Endothelial cell of umbilical vein (primary cell): Measurements from ENCODE around the gene ECPAS. TPM values are rescaled to one million over a fixed set of nuclear protein-coding genes. Genes with fewer than 3 reads are reported as not detected.

ENCODE experiments used
- BruUV-seq: library from RNA; stranded (reverse); fragments of 400-500 nt; replicated peaks from 2 replicates; lab custom pipeline; 2021; lab: Mats Ljungman, UMichigan
- CTCF ChIA-PET: fragments of 300-600, 350-600 bp; sonication (Branson Sonifier 250); formaldehyde crosslinking; loops from one replicate; lab custom pipeline; 2021; ENCODE audit warnings: antibody characterized with exemption, inconsistent platforms; lab: Charles Lee
- POLR2A ChIA-PET: fragments of 300-600, 350-600 bp; sonication (Branson Sonifier 250); formaldehyde crosslinking; loops from one replicate; lab custom pipeline; 2021; ENCODE audit warnings: antibody characterized with exemption, inconsistent platforms; lab: Charles Lee
- DNase-seq: peaks from one replicate; pipeline ENCODE4 v3.0.0-alpha.2; 2011; ENCODE audit warnings: low read depth, low spot score
- FAIRE-seq: peaks from 2 replicates; lab custom pipeline; 2011; peaks lifted over from hg19 to GRCh38; lab: Jason Lieb, UNC
- H2AFZ ChIP-seq: 2 replicates; pipeline ENCODE4 v1.6.0; 2012; ENCODE audit warnings: low read depth, low read length, control low read depth, inconsistent platforms
- H3K27ac ChIP-seq: 2 replicates; pipeline ENCODE4 v1.5.1; 2011; ENCODE audit warnings: low read depth, mild to moderate bottlenecking, control low read depth, low read length, moderate library complexity; ENCODE audit not compliant: insufficient read depth
- H3K27me3 ChIP-seq, 2 experiments: 2 replicates each; pipeline versions ENCODE4 v1.6.0 to v1.6.1; 2011; ENCODE audit warnings: low read length in 2 of 2, mixed read lengths in 1 of 2; ENCODE audit not compliant: control insufficient read depth in 2 of 2, insufficient read depth in 2 of 2
- H3K36me3 ChIP-seq, 2 experiments: 2 replicates in 1 of 2; 3 replicates in 1 of 2; pipeline ENCODE4 v1.5.1; 2011; ENCODE audit warnings: low read length in 2 of 2, mild to moderate bottlenecking in 1 of 2, moderate library complexity in 1 of 2; ENCODE audit not compliant: control insufficient read depth in 2 of 2, insufficient read depth in 2 of 2; ENCODE audit errors: extremely low read depth in 1 of 2
- H3K4me1 ChIP-seq: 3 replicates; pipeline ENCODE4 v1.5.1; 2011; ENCODE audit warnings: mild to moderate bottlenecking, low read length; ENCODE audit not compliant: control insufficient read depth, insufficient read depth; ENCODE audit errors: extremely low read depth
- H3K4me2 ChIP-seq: 2 replicates; pipeline ENCODE4 v1.6.1; 2011; ENCODE audit warnings: low read length, control low read depth, mixed read lengths; ENCODE audit not compliant: insufficient read depth
- H3K4me3 ChIP-seq, 3 experiments: fragments of 200-600 bp in 1 of 3; sonication (generic), shearing (Covaris generic) in 1 of 3; replicated peaks in 1 of 3; 2 replicates each; pipeline ENCODE4 v1.5.1; 2011 to 2016; ENCODE audit warnings: control low read depth in 3 of 3, low read length in 3 of 3, mild to moderate bottlenecking in 2 of 3, inconsistent platforms in 1 of 3, low read depth in 1 of 3, moderate library complexity in 1 of 3; ENCODE audit not compliant: insufficient read depth in 1 of 3
- H3K79me2 ChIP-seq: 2 replicates; pipeline ENCODE4 v1.6.0; 2012; ENCODE audit warnings: low read length, inconsistent platforms; ENCODE audit not compliant: control insufficient read depth, insufficient read depth
- H3K9ac ChIP-seq: replicated peaks from 2 replicates; pipeline ENCODE3; 2011; ENCODE audit warnings: low read length, control low read depth; ENCODE audit not compliant: insufficient read depth; ENCODE audit errors: extremely low read depth
- H3K9me1 ChIP-seq: replicated peaks from 3 replicates; pipeline ENCODE4 v1.6.0; 2011; ENCODE audit warnings: mild to moderate bottlenecking, low read length; ENCODE audit not compliant: control insufficient read depth, insufficient read depth; ENCODE audit errors: extremely low read depth
- H3K9me3 ChIP-seq: replicated peaks from 2 replicates; pipeline ENCODE4 v1.5.1; 2012; ENCODE audit warnings: low read length, inconsistent platforms; ENCODE audit not compliant: control insufficient read depth, insufficient read depth
- H4K20me1 ChIP-seq: replicated peaks from 2 replicates; pipeline ENCODE3; 2011; ENCODE audit warnings: mild to moderate bottlenecking, low read length; ENCODE audit not compliant: control insufficient read depth, insufficient read depth; ENCODE audit errors: extremely low read depth
- CTCF ChIP-seq, 2 donors: IDR thresholded peaks; 1 replicate in 1 of 2; 2 replicates in 1 of 2; pipeline ENCODE4 v1.5.1; 2011; ENCODE audit warnings: low read length in 2 of 2, mild to moderate bottlenecking in 2 of 2, moderate library complexity in 2 of 2, control low read depth in 1 of 2, inconsistent platforms in 1 of 2, low read depth in 1 of 2; ENCODE audit not compliant: insufficient read depth in 1 of 2; ENCODE audit errors: extremely low read depth in 1 of 2
- EZH2 ChIP-seq: IDR thresholded peaks from 2 replicates; pipeline ENCODE4 v1.6.1; 2012; ENCODE audit warnings: borderline replicate concordance, low read depth, mild to moderate bottlenecking, moderate library complexity, low read length, inconsistent platforms; ENCODE audit not compliant: severe bottlenecking
- FOS ChIP-seq: IDR thresholded peaks from 2 replicates; pipeline ENCODE4 v1.6.1; 2011; ENCODE audit warnings: mild to moderate bottlenecking, low read length, moderate library complexity, borderline replicate concordance; ENCODE audit not compliant: insufficient read depth
- GATA2 ChIP-seq: IDR thresholded peaks from 2 replicates; pipeline ENCODE4 v1.7.0; 2011; ENCODE audit warnings: low read depth, mild to moderate bottlenecking, moderate library complexity, mixed read lengths, low read length; ENCODE audit not compliant: insufficient read length, insufficient read depth
- JUN ChIP-seq: IDR thresholded peaks from 2 replicates; pipeline ENCODE4 v1.6.1; 2011; ENCODE audit warnings: borderline replicate concordance, low read depth; ENCODE audit not compliant: insufficient read length, insufficient read depth
- MAX ChIP-seq: IDR thresholded peaks from 2 replicates; pipeline ENCODE4 v1.6.1; 2011; ENCODE audit not compliant: insufficient read depth, insufficient read length
- MYC ChIP-seq: IDR thresholded peaks from one replicate; pipeline ENCODE4 v1.6.1; 2011; ENCODE audit warnings: mild to moderate bottlenecking, low read depth, low read length
- POLR2A ChIP-seq: IDR thresholded peaks from 2 replicates; pipeline ENCODE4 v1.6.1; 2012; ENCODE audit warnings: low read depth, mild to moderate bottlenecking, control low read depth, low read length
- POLR2AphosphoS5 ChIP-seq: IDR thresholded peaks from 2 replicates; pipeline ENCODE4 v1.6.1; 2012; ENCODE audit warnings: low read depth, mild to moderate bottlenecking, control low read depth, low read length, moderate library complexity; ENCODE audit not compliant: insufficient read depth
- dilution Hi-C: fragments of 300-500 bp; cut with MboI; formaldehyde crosslinking; loops from one replicate; pipeline ENCODE4 v1.15.0; 2019; ENCODE audit warnings: low sequenced_read_pairs; ENCODE audit not compliant: extremely low pct_ligation_motif_present
- intact Hi-C: fragments of 100-400 bp; cut with micrococcal nuclease; formaldehyde crosslinking; loops from one replicate; pipeline ENCODE4 v1.10.0; 2022
- polyA plus RNA-seq, 4 experiments: library from polyadenylated mRNA; depleted of rRNA in 3 of 4; stranded (reverse) in 3 of 4; unstranded in 1 of 4; fragments of >200 nt; gene quantifications; 2 replicates each; pipeline versions ENCODE4 v1.2.1 to v1.2.3, GENCODE V29; 2011 to 2012; ENCODE audit warnings: missing spikeins in 1 of 4
- total RNA-seq: library from RNA; stranded (reverse); gene quantifications from 2 replicates; pipeline ENCODE4 v1.2.3, GENCODE V29; 2021

The ECPAS gene
- total and polyA plus RNA-seq, 2 donors (not counting 3 experiments of a cell fraction or from before 2014, with no cell fraction given) = 17.9 to 89.3 TPM

GRCh38 chr9:111454751-111455150, 29.4 kb downstream of the ECPAS start:
- no peaks in the 10 kb centered on the region for H3K9me3 ChIP-seq
- peaks cover 12% of the 10 kb centered on the region for H4K20me1 ChIP-seq
- TF ChIP-seq POLR2A = no peak
- TF ChIP-seq JUN = no peak
- no peak for TF ChIP-seq GATA2
- no peak for TF ChIP-seq POLR2AphosphoS5
- TF ChIP-seq FOS = no peak
- TF ChIP-seq CTCF (IDR thresholded peaks at IDR 0.05; ENCODE audit: extremely low read depth in 1 of 2, insufficient read depth in 1 of 2, low read depth in 1 of 2, low read length in 2 of 2) = no peak
- TF ChIP-seq MYC = no peak
- no peak for TF ChIP-seq EZH2
- TF ChIP-seq MAX = no peak
- intact Hi-C loops = no loop called here
- H3K79me2 ChIP-seq = peaks cover 91% of the 10 kb centered on the region
- H3K36me3 ChIP-seq = no peaks in the 10 kb centered on the region
- dilution Hi-C loops = no loop called here
- H3K4me3 ChIP-seq = no peak overlapping the region
- no peak overlapping the region for H3K27ac ChIP-seq
- FAIRE-seq (no peak), DNase-seq (no peak)
- no TSS peak for BruUV-seq
- H3K9ac ChIP-seq = no peak overlapping the region
- CTCF ChIA-PET = no interaction called here
- H2AFZ ChIP-seq = no peak overlapping the region
- no peaks in the 10 kb centered on the region for H3K27me3 ChIP-seq
- H3K4me1 ChIP-seq = peaks cover 18% of the 10 kb centered on the region
- POLR2A ChIA-PET = interaction anchor here (0.6 kb wide), 1 partner anchor 21 kb away, joined by 7 read pairs; no protein-coding TSS in a partner anchor
- H3K9me1 ChIP-seq = no peaks in the 10 kb centered on the region
- no peak overlapping the region for H3K4me2 ChIP-seq
